Epithelial cell of esophagus (primary cell): Measurements from ENCODE around the gene PSMC3.

Experiments
- DNase-seq: peaks from one replicate; pipeline ENCODE4 v3.0.0; 2010; ENCODE audit warnings: low read depth
- H3K4me3 ChIP-seq: 2 replicates; pipeline ENCODE4 v1.5.1; 2011; ENCODE audit warnings: mild to moderate bottlenecking, low read length, control low read depth
- TF ChIP-seq, protein P1 (sequence below): IDR thresholded peaks from 2 replicates; pipeline ENCODE4 v1.5.1; 2011; ENCODE audit warnings: low read depth, mild to moderate bottlenecking, low read length, control low read depth, inconsistent platforms; ENCODE audit not compliant: insufficient read depth; ENCODE audit errors: missing control alignments

The PSMC3 gene

GRCh38 chr11:47383071-47383470 lies 43.2 kb downstream of the PSMC3 start:
- no peak for DNase-seq
- TF ChIP-seq, protein P1, sequence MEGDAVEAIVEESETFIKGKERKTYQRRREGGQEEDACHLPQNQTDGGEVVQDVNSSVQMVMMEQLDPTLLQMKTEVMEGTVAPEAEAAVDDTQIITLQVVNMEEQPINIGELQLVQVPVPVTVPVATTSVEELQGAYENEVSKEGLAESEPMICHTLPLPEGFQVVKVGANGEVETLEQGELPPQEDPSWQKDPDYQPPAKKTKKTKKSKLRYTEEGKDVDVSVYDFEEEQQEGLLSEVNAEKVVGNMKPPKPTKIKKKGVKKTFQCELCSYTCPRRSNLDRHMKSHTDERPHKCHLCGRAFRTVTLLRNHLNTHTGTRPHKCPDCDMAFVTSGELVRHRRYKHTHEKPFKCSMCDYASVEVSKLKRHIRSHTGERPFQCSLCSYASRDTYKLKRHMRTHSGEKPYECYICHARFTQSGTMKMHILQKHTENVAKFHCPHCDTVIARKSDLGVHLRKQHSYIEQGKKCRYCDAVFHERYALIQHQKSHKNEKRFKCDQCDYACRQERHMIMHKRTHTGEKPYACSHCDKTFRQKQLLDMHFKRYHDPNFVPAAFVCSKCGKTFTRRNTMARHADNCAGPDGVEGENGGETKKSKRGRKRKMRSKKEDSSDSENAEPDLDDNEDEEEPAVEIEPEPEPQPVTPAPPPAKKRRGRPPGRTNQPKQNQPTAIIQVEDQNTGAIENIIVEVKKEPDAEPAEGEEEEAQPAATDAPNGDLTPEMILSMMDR = no peak
- no peak overlapping the region for H3K4me3 ChIP-seq

- TF ChIP-seq, protein P1 = no peak
- H3K4me3 ChIP-seq = no peak overlapping the region
- no peak for DNase-seq
These were observed 46.2 kb downstream of the PSMC3 start for GRCh38 chr11:47380078-47380477.

DNA sequence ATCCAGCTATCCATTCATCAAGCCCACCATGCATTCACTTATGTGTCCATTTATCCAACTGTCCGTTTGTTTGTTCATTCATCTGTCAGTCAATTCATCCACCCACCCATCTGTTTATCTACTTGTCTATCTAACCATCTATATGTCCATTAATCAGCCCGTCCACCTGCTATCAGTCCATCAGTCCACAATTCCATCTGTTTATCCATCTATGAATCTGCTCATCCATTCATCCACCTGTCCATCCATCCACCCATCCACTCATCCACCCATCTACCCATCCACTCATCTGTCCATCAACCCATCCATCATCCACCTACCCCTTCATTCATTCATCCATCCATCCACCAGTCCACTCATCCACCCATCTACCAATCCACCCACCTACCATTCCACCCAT lies 46.9 kb downstream of the PSMC3 start:
- no peak for DNase-seq
- H3K4me3 ChIP-seq = no peak overlapping the region
- TF ChIP-seq, protein P1 = no peak

- no peak for DNase-seq
- TF ChIP-seq, protein P1 = no peak
These were observed 47.4 kb downstream of the PSMC3 start for GRCh38 chr11:47378836-47379170.

DNA sequence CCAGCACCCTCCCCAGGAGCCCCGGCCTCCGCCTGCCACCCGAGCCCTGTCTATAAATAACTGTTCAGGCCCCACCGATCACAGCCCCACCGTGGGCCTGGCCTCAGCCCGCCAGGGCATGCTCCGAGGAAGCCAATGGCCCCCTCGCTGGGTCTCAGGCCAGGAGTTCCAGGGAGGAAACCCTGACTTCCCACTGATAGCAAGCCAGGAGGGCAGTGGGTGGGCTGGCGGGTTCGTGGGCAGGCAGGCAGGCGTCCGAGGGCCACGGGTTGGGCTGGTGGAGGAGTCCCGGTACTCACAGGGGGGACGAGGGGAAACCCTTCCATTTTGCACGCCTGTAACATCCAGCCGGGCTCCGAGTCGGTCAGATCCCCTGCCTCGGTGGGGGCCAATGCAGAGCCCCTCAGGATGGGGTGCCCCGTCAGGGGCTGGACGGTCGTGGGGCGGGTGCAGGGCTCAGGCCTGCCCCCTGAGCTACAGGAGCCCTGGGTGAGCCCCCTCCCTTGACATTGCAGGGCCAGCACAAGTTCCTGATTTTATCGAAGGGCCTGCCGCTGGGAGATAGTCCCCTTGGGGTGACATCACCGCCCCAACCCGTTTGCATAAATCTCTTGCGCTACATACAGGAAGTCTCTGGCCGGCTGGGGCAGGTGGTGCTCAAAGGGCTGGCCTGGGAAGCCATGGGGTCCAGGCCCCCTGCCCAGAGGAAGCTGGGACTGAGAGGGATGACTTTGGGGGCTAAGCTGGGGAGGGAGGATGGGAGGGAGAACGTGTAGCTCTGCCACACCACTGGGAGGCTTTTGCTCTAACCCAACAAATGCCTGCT lies 48.0 kb downstream of the PSMC3 start, which contains the start of gene SPI1:
SPI1 (minus strand) TSS at position 538 of the 826 bp plus-strand sequence; CDS start at position 344, 194 bp downstream.
- TF ChIP-seq, protein P1 = no peak
- no peak within 1 kb of the TSS for H3K4me3 ChIP-seq
- no peak for DNase-seq

More at GRCh38 chr11:47378836-47379170, 47.4 kb downstream of the PSMC3 start:
- no peak overlapping the region for H3K4me3 ChIP-seq

- DNase-seq = no peak
- no peak overlapping the region for H3K4me3 ChIP-seq
- TF ChIP-seq, protein P1 = no peak
These were observed 48.6 kb downstream of the PSMC3 start for GRCh38 chr11:47377571-47378009.
